ENCODE results near the gene CLEC3B.
"Not testable (repeated sequence)": the region's sequence is repeated elsewhere in the genome, so short reads cannot be mapped to it uniquely, and the experiment has no call there.

CLEC3B gene

GRCh38 chr3:45048244-45048643 is 22.1 kb downstream of the CLEC3B start:
- no peak overlapping the region for H3K4me3 ChIP-seq (ENCODE audit: low read length)
- H3K9ac ChIP-seq (ENCODE audit: low read length), result no peak overlapping the region
- no peaks in the 10 kb centered on the region for H3K27me3 ChIP-seq (ENCODE audit: control insufficient read depth, insufficient read depth, low read length)
- no peaks in the 10 kb centered on the region for H3K4me1 ChIP-seq (ENCODE audit: control insufficient read depth, insufficient read depth, low read length)
- H3K36me3 ChIP-seq (ENCODE audit: control insufficient read depth, insufficient read depth, low read length), result no peaks in the 10 kb centered on the region
- no peak overlapping the region for H3K27ac ChIP-seq (ENCODE audit: low read depth, low read length)

GRCh38 chr3:45049807-45050206 is 23.7 kb downstream of the CLEC3B start:
- H3K36me3 ChIP-seq (ENCODE audit: control insufficient read depth, insufficient read depth, low read length), result no peaks in the 10 kb centered on the region
- no peaks in the 10 kb centered on the region for H3K27me3 ChIP-seq (ENCODE audit: control insufficient read depth, insufficient read depth, low read length)
- no peak overlapping the region for H3K27ac ChIP-seq (ENCODE audit: low read depth, low read length)
- H3K9ac ChIP-seq (ENCODE audit: low read length), result no peak overlapping the region
- H3K4me1 ChIP-seq (ENCODE audit: control insufficient read depth, insufficient read depth, low read length), result no peaks in the 10 kb centered on the region
- H3K4me3 ChIP-seq (ENCODE audit: low read length), result no peak overlapping the region

GRCh38 chr3:45051685-45052084 is 25.6 kb downstream of the CLEC3B start:
- Histone ChIP-seq H3K4me3 (ENCODE audit: low read length) (no peak overlapping the region), H3K4me1 (ENCODE audit: control insufficient read depth, insufficient read depth, low read length) (no peaks in the 10 kb centered on the region), H3K36me3 (ENCODE audit: control insufficient read depth, insufficient read depth, low read length) (no peaks in the 10 kb centered on the region), H3K27me3 (ENCODE audit: control insufficient read depth, insufficient read depth, low read length) (no peaks in the 10 kb centered on the region), H3K9ac (ENCODE audit: low read length) (no peak overlapping the region), H3K27ac (ENCODE audit: low read depth, low read length) (no peak overlapping the region)

GRCh38 chr3:45053805-45054195 is 27.7 kb downstream of the CLEC3B start:
- H3K36me3 ChIP-seq (ENCODE audit: control insufficient read depth, insufficient read depth, low read length); H3K4me3 ChIP-seq (ENCODE audit: low read length); H3K4me1 ChIP-seq (ENCODE audit: control insufficient read depth, insufficient read depth, low read length); H3K9ac ChIP-seq (ENCODE audit: low read length); H3K27me3 ChIP-seq (ENCODE audit: control insufficient read depth, insufficient read depth, low read length); H3K27ac ChIP-seq (ENCODE audit: low read depth, low read length): not testable (repeated sequence)

GRCh38 chr3:45054196-45054857 is 28.2 kb downstream of the CLEC3B start:
- Histone ChIP-seq H3K4me3 (ENCODE audit: low read length) (no peak overlapping the region), H3K36me3 (ENCODE audit: control insufficient read depth, insufficient read depth, low read length) (no peaks in the 10 kb centered on the region), H3K4me1 (ENCODE audit: control insufficient read depth, insufficient read depth, low read length) (no peaks in the 10 kb centered on the region), H3K27ac (ENCODE audit: low read depth, low read length) (no peak overlapping the region), H3K27me3 (ENCODE audit: control insufficient read depth, insufficient read depth, low read length) (no peaks in the 10 kb centered on the region), H3K9ac (ENCODE audit: low read length) (no peak overlapping the region)

GRCh38 chr3:45055032-45055410 is 28.9 kb downstream of the CLEC3B start:
- no peaks in the 10 kb centered on the region for H3K4me1 ChIP-seq (ENCODE audit: control insufficient read depth, insufficient read depth, low read length)
- no peaks in the 10 kb centered on the region for H3K36me3 ChIP-seq (ENCODE audit: control insufficient read depth, insufficient read depth, low read length)
- H3K27ac ChIP-seq (ENCODE audit: low read depth, low read length), result no peak overlapping the region
- no peaks in the 10 kb centered on the region for H3K27me3 ChIP-seq (ENCODE audit: control insufficient read depth, insufficient read depth, low read length)
- H3K9ac ChIP-seq (ENCODE audit: low read length), result no peak overlapping the region
- no peak overlapping the region for H3K4me3 ChIP-seq (ENCODE audit: low read length)

GRCh38 chr3:45055411-45056143 is 29.5 kb downstream of the CLEC3B start:
- Histone ChIP-seq H3K27ac (ENCODE audit: low read depth, low read length) (no peak overlapping the region), H3K9ac (ENCODE audit: low read length) (no peak overlapping the region), H3K4me1 (ENCODE audit: control insufficient read depth, insufficient read depth, low read length) (no peaks in the 10 kb centered on the region), H3K36me3 (ENCODE audit: control insufficient read depth, insufficient read depth, low read length) (no peaks in the 10 kb centered on the region), H3K27me3 (ENCODE audit: control insufficient read depth, insufficient read depth, low read length) (no peaks in the 10 kb centered on the region), H3K4me3 (ENCODE audit: low read length) (no peak overlapping the region)

GRCh38 chr3:45056608-45057301 is 30.7 kb downstream of the CLEC3B start:
- no peak overlapping the region for H3K9ac ChIP-seq (ENCODE audit: low read length)
- H3K27me3 ChIP-seq (ENCODE audit: control insufficient read depth, insufficient read depth, low read length), result no peaks in the 10 kb centered on the region
- no peak overlapping the region for H3K4me3 ChIP-seq (ENCODE audit: low read length)
- no peak overlapping the region for H3K27ac ChIP-seq (ENCODE audit: low read depth, low read length)
- H3K4me1 ChIP-seq (ENCODE audit: control insufficient read depth, insufficient read depth, low read length), result no peaks in the 10 kb centered on the region
- H3K36me3 ChIP-seq (ENCODE audit: control insufficient read depth, insufficient read depth, low read length), result no peaks in the 10 kb centered on the region

- H3K36me3 ChIP-seq (ENCODE audit: control insufficient read depth, insufficient read depth, low read length), result no peaks in the 10 kb centered on the region
- H3K9ac ChIP-seq (ENCODE audit: low read length), result no peak overlapping the region
- no peaks in the 10 kb centered on the region for H3K4me1 ChIP-seq (ENCODE audit: control insufficient read depth, insufficient read depth, low read length)
- H3K27me3 ChIP-seq (ENCODE audit: control insufficient read depth, insufficient read depth, low read length), result no peaks in the 10 kb centered on the region
- no peak overlapping the region for H3K27ac ChIP-seq (ENCODE audit: low read depth, low read length)
- no peak overlapping the region for H3K4me3 ChIP-seq (ENCODE audit: low read length)
These were observed 31.5 kb downstream of the CLEC3B start for GRCh38 chr3:45057557-45057956.

GRCh38 chr3:45059132-45059531 is 33.0 kb downstream of the CLEC3B start:
- H3K27ac ChIP-seq (ENCODE audit: low read depth, low read length), result no peak overlapping the region
- no peak overlapping the region for H3K4me3 ChIP-seq (ENCODE audit: low read length)
- H3K4me1 ChIP-seq (ENCODE audit: control insufficient read depth, insufficient read depth, low read length), result no peaks in the 10 kb centered on the region
- no peak overlapping the region for H3K9ac ChIP-seq (ENCODE audit: low read length)
- no peaks in the 10 kb centered on the region for H3K36me3 ChIP-seq (ENCODE audit: control insufficient read depth, insufficient read depth, low read length)
- no peaks in the 10 kb centered on the region for H3K27me3 ChIP-seq (ENCODE audit: control insufficient read depth, insufficient read depth, low read length)

- H3K36me3 ChIP-seq (ENCODE audit: control insufficient read depth, insufficient read depth, low read length), result no peaks in the 10 kb centered on the region
- no peak overlapping the region for H3K4me3 ChIP-seq (ENCODE audit: low read length)
- no peak overlapping the region for H3K9ac ChIP-seq (ENCODE audit: low read length)
- no peaks in the 10 kb centered on the region for H3K27me3 ChIP-seq (ENCODE audit: control insufficient read depth, insufficient read depth, low read length)
- no peak overlapping the region for H3K27ac ChIP-seq (ENCODE audit: low read depth, low read length)
- H3K4me1 ChIP-seq (ENCODE audit: control insufficient read depth, insufficient read depth, low read length), result no peaks in the 10 kb centered on the region
These were observed 34.2 kb downstream of the CLEC3B start for GRCh38 chr3:45060165-45060892.

- Histone ChIP-seq H3K27me3 (ENCODE audit: control insufficient read depth, insufficient read depth, low read length) (no peaks in the 10 kb centered on the region), H3K27ac (ENCODE audit: low read depth, low read length) (no peak overlapping the region), H3K36me3 (ENCODE audit: control insufficient read depth, insufficient read depth, low read length) (no peaks in the 10 kb centered on the region), H3K9ac (ENCODE audit: low read length) (no peak overlapping the region), H3K4me1 (ENCODE audit: control insufficient read depth, insufficient read depth, low read length) (no peaks in the 10 kb centered on the region), H3K4me3 (ENCODE audit: low read length) (no peak overlapping the region)
These were observed 36.6 kb downstream of the CLEC3B start for GRCh38 chr3:45062697-45063070.
